Measurements from ENCODE around the gene CPVL. TPM values are rescaled to one million over a fixed set of nuclear protein-coding genes. Genes with fewer than 3 reads are reported as not detected.

Gene CPVL
- total RNA-seq, 1 donor from 2014 or later = 22.2 TPM

DNA sequence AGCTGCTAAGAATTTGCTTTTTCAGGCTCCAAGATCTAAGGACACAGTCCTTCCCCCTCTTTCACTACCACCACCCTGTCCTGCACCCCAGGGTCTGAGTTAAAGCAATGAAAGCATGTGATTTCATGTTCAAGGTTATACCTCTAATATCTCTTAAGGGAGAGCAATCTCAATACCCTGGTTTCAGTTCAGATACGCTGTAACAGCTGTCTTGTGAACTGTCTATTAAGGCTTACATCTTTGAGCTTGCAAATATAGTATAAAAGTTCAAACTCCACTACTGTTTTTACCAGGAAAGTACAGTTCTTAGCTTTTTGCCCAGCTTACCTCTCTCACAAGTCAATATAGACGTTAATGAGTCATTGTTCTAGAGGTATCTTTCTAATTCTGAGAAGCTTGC, 2.6 kb downstream of the CPVL start:
- Histone ChIP-seq H3K36me3 (ENCODE audit: insufficient read depth, low read length) (no peaks in the 10 kb centered on the region), H3K27ac (ENCODE audit: low read depth, low read length) (no peak overlapping the region), H3K9me3 (ENCODE audit: insufficient read depth, low read depth, low read length) (no peaks in the 10 kb centered on the region), H3K4me3 (ENCODE audit: insufficient read depth, low read depth, low read length) (no peak overlapping the region), H3K4me2 (ENCODE audit: low read length) (no peak overlapping the region), H4K20me1 (ENCODE audit: insufficient read depth, low read length) (no peaks in the 10 kb centered on the region), H3K4me1 (ENCODE audit: insufficient read depth, low read length) (peaks cover 17% of the 10 kb centered on the region), H2AFZ (ENCODE audit: low read depth, low read length) (no peak overlapping the region), H3K27me3 (ENCODE audit: insufficient read depth, low read length) (peaks cover 10% of the 10 kb centered on the region), H3K79me2 (ENCODE audit: insufficient read depth, low read length) (no peaks in the 10 kb centered on the region), H3K9ac (ENCODE audit: low read length) (no peak overlapping the region)
- FAIRE-seq (no peak), DNase-seq (ENCODE audit: low read depth) (no peak)
- Mint-ChIP-seq H3K36me3 (ENCODE audit: low read depth, unreplicated experiment) (no peaks in the 10 kb centered on the region), H3K4me1 (ENCODE audit: low read depth, unreplicated experiment) (peaks cover 20% of the 10 kb centered on the region), H3K9me3 (ENCODE audit: unreplicated experiment) (no peaks in the 10 kb centered on the region), H3K4me3 (ENCODE audit: unreplicated experiment) (no peak overlapping the region), H3K27ac (ENCODE audit: unreplicated experiment) (no peak overlapping the region), H3K27me3 (ENCODE audit: low read depth, unreplicated experiment) (peaks cover 4% of the 10 kb centered on the region)
- no peak for TF ChIP-seq EZH2 (IDR thresholded peaks at IDR 0.05; ENCODE audit: insufficient read depth, low read length)
- TF ChIP-seq, protein P1, sequence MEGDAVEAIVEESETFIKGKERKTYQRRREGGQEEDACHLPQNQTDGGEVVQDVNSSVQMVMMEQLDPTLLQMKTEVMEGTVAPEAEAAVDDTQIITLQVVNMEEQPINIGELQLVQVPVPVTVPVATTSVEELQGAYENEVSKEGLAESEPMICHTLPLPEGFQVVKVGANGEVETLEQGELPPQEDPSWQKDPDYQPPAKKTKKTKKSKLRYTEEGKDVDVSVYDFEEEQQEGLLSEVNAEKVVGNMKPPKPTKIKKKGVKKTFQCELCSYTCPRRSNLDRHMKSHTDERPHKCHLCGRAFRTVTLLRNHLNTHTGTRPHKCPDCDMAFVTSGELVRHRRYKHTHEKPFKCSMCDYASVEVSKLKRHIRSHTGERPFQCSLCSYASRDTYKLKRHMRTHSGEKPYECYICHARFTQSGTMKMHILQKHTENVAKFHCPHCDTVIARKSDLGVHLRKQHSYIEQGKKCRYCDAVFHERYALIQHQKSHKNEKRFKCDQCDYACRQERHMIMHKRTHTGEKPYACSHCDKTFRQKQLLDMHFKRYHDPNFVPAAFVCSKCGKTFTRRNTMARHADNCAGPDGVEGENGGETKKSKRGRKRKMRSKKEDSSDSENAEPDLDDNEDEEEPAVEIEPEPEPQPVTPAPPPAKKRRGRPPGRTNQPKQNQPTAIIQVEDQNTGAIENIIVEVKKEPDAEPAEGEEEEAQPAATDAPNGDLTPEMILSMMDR (IDR thresholded peaks at IDR 0.05; ENCODE audit: insufficient read depth, low read depth, low read length) = no peak

DNA sequence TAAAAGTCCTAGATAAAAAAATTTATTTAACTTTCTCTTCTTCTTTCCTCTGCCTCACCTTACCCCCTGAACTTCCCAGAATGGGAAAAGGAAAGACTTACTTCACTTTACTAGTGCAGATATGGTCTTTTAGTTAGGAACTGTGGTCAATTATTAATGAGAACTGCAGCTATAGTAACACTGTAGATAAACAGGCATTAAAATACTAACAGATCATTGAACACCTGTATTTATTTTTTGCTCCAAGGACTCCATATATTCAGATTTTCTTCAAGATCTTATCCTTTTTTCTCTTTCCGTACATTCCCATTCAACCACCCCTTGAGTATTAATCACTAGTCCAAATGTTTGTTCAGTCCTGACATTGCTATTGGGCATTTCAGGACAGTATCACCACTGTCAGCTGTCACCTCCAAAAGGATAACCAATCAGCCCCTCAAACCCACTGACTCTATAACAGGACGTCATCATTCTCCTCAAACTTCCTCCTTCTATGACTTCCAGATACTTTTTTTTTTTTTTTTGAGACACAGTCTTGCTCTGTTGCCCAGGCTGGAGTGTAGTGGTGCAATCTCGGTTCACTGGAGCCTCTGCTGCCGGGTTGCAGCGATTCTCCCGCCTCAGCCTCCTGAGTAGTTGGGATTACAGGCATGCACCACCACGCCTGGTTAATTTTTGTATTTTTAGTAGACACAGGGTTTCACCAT, 4.2 kb downstream of the CPVL start:
- no peak overlapping the region for H3K4me3 ChIP-seq (ENCODE audit: insufficient read depth, low read depth, low read length)
- H3K36me3 ChIP-seq (ENCODE audit: insufficient read depth, low read length) = no peaks in the 10 kb centered on the region
- Mint-ChIP-seq H3K27me3 (ENCODE audit: low read depth, unreplicated experiment) (peaks cover 4% of the 10 kb centered on the region), H3K4me3 (ENCODE audit: unreplicated experiment) (no peak overlapping the region), H3K27ac (ENCODE audit: unreplicated experiment) (no peak overlapping the region), H3K36me3 (ENCODE audit: low read depth, unreplicated experiment) (no peaks in the 10 kb centered on the region), H3K4me1 (ENCODE audit: low read depth, unreplicated experiment) (peaks cover 27% of the 10 kb centered on the region), H3K9me3 (ENCODE audit: unreplicated experiment) (no peaks in the 10 kb centered on the region)
- H3K27ac ChIP-seq (ENCODE audit: low read depth, low read length) = no peak overlapping the region
- TF ChIP-seq, protein P1 (IDR thresholded peaks at IDR 0.05; ENCODE audit: insufficient read depth, low read depth, low read length) = no peak
- no peak for TF ChIP-seq EZH2 (IDR thresholded peaks at IDR 0.05; ENCODE audit: insufficient read depth, low read length)
- H3K9me3 ChIP-seq (ENCODE audit: insufficient read depth, low read depth, low read length) = no peaks in the 10 kb centered on the region
- no peak overlapping the region for H3K9ac ChIP-seq (ENCODE audit: low read length)
- DNase-seq (ENCODE audit: low read depth) (no peak), FAIRE-seq (no peak)
- no peaks in the 10 kb centered on the region for H3K79me2 ChIP-seq (ENCODE audit: insufficient read depth, low read length)
- H3K27me3 ChIP-seq (ENCODE audit: insufficient read depth, low read length) = peaks cover 10% of the 10 kb centered on the region
- no peaks in the 10 kb centered on the region for H4K20me1 ChIP-seq (ENCODE audit: insufficient read depth, low read length)
- no peak overlapping the region for H3K4me2 ChIP-seq (ENCODE audit: low read length)
- peaks cover 17% of the 10 kb centered on the region for H3K4me1 ChIP-seq (ENCODE audit: insufficient read depth, low read length)
- H2AFZ ChIP-seq (ENCODE audit: low read depth, low read length) = no peak overlapping the region

DNA sequence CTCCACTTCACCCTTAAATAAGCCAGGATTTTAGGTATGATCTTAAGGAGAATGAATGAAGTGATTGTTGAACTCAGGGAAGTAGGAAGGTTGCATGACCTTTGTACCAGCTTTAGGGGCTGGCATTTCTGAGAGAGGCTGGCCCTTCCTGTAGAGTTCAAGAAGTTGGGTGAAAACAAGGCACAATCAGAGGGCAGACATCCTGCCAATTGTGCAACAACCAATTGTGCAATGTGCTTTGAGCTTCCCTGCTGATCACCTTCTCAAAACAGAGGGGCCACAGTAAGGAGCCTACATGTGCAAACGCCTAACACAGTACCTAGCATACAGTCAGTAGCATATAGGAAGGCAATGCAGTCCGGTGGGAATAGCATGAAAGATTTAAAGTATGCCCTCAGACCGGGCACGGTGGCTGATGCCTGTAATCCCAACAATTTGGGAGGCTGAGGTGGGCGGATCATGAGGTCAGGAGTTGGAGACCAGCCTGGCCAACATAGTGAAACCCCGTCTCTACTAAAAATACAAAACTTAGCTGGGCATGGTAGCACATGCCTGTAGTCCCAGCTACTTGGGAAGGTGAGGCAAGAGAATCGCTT, 5.4 kb downstream of the CPVL start:
- no peak for TF ChIP-seq EZH2 (IDR thresholded peaks at IDR 0.05; ENCODE audit: insufficient read depth, low read length)
- TF ChIP-seq, protein P1 (IDR thresholded peaks at IDR 0.05; ENCODE audit: insufficient read depth, low read depth, low read length) = no peak
- no peak overlapping the region for H2AFZ ChIP-seq (ENCODE audit: low read depth, low read length)
- no peaks in the 10 kb centered on the region for H3K36me3 ChIP-seq (ENCODE audit: insufficient read depth, low read length)
- Mint-ChIP-seq H3K9me3 (ENCODE audit: unreplicated experiment) (no peaks in the 10 kb centered on the region), H3K27ac (ENCODE audit: unreplicated experiment) (no peak overlapping the region), H3K36me3 (ENCODE audit: low read depth, unreplicated experiment) (no peaks in the 10 kb centered on the region), H3K4me3 (ENCODE audit: unreplicated experiment) (no peak overlapping the region), H3K4me1 (ENCODE audit: low read depth, unreplicated experiment) (peaks cover 25% of the 10 kb centered on the region), H3K27me3 (ENCODE audit: low read depth, unreplicated experiment) (peaks cover 4% of the 10 kb centered on the region)
- H3K79me2 ChIP-seq (ENCODE audit: insufficient read depth, low read length) = no peaks in the 10 kb centered on the region
- no peak overlapping the region for H3K4me3 ChIP-seq (ENCODE audit: insufficient read depth, low read depth, low read length)
- FAIRE-seq (no peak), DNase-seq (ENCODE audit: low read depth) (no peak)
- no peak overlapping the region for H3K27ac ChIP-seq (ENCODE audit: low read depth, low read length)
- H3K4me1 ChIP-seq (ENCODE audit: insufficient read depth, low read length) = peaks cover 14% of the 10 kb centered on the region
- no peaks in the 10 kb centered on the region for H4K20me1 ChIP-seq (ENCODE audit: insufficient read depth, low read length)
- H3K9ac ChIP-seq (ENCODE audit: low read length) = no peak overlapping the region
- H3K27me3 ChIP-seq (ENCODE audit: insufficient read depth, low read length) = peaks cover 10% of the 10 kb centered on the region
- no peak overlapping the region for H3K4me2 ChIP-seq (ENCODE audit: low read length)
- H3K9me3 ChIP-seq (ENCODE audit: insufficient read depth, low read depth, low read length) = no peaks in the 10 kb centered on the region
